ENCODE measurements around the gene KRT31.
A peak's percentile ranks its signal among the peaks of the same experiment; 100 is the strongest.
"Not testable (repeated sequence)": the region's sequence is repeated elsewhere in the genome, so short reads cannot be mapped to it uniquely, and the experiment has no call there.

KRT31 gene

GRCh38 chr17:41417576-41418015, 20.2 kb upstream of the KRT31 start:
- no peak for DNase-seq (ENCODE audit: low read depth)

GRCh38 chr17:41417127-41417526, 19.7 kb upstream of the KRT31 start:
- DNase-seq (ENCODE audit: low read depth), result no peak

GRCh38 chr17:41416479-41416878, 19.1 kb upstream of the KRT31 start:
- peak; percentile 38 for DNase-seq (ENCODE audit: low read depth)

- peak; percentile 83 for DNase-seq (ENCODE audit: low read depth)
These were observed 18.5 kb upstream of the KRT31 start for GRCh38 chr17:41415833-41416335.

- DNase-seq (ENCODE audit: low read depth), result no peak
These were observed 18.0 kb upstream of the KRT31 start for GRCh38 chr17:41415411-41415810.

GRCh38 chr17:41413982-41414381, 16.6 kb upstream of the KRT31 start:
- no peak for DNase-seq (ENCODE audit: low read depth)

GRCh38 chr17:41413353-41413957, 16.0 kb upstream of the KRT31 start:
- no peak for DNase-seq (ENCODE audit: low read depth)

- no peak for DNase-seq (ENCODE audit: low read depth)
These were observed 13.8 kb upstream of the KRT31 start for GRCh38 chr17:41411072-41411840.

DNA sequence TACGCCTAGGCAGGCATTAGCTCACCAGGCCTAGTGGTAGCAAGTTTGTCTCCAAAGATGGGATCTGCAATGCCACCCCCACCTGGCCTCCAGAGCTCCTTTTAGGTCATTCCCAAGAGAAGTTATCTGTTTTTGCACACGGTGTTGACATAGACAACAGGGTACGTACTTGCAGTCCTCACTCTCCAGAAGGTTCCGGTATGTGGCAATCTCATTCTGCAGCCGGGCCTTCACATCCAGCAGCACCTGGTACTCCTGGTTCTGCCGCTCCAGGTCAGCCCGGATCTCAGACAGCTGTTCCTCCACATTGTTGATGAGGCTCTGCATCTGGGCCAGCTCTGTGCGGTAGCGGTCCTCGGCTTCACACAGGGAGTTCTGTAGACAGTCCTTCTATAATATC, 9.8 kb upstream of the KRT31 start:
- no peak for DNase-seq (ENCODE audit: low read depth)

DNA sequence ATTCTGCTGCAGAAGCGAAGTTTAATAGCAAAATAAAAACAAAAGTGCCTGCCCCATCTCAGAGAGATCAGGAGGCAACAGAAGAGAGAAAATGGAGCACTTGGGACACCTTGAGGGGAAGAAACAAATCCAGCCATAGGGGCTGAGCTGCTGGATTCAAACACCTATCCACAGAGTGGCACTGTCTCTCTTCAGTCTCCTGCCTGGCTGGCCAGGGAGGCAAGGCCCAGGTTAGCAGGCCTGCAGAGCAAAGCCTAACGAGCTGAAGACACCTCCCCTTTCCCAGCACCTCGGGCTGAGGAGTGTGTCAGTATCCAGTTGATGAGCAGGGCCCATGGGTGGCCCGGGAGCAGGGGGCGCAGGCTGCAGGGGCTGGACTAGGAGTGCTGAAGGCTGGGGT, 8.8 kb upstream of the KRT31 start:
- DNase-seq (ENCODE audit: low read depth), result no peak

DNA sequence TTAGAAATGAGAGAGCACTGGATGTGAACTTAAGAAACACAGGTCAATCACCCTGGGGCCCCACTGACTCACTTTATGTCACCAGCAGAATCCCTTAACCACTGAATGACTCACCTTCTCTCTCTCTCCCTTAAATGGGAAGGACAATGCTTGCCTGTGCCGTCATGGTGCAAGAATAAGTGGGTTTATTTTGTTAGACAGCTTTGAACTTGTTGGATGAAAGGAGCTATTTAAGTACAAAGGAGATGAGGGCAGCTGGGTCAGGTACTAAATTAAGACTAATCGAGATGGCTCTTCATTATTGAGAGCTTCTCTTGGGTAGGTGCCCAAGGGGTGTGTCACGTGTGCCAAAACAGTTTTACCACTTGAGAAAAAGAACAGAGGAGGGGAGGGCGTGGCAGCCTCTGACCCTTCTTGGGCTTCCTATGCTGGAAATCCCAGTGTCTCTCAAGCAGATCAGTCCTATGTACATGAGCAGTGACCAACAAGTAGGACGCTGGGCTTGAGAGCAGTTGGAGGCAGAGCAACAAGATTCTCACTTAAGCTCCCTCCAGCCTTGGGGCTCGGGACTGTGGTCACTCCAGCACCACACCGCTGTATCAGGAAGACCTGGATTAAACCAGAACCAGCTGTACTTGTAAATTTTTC, 6.7 kb upstream of the KRT31 start:
- peak; percentile 72 for DNase-seq (ENCODE audit: low read depth)

DNA sequence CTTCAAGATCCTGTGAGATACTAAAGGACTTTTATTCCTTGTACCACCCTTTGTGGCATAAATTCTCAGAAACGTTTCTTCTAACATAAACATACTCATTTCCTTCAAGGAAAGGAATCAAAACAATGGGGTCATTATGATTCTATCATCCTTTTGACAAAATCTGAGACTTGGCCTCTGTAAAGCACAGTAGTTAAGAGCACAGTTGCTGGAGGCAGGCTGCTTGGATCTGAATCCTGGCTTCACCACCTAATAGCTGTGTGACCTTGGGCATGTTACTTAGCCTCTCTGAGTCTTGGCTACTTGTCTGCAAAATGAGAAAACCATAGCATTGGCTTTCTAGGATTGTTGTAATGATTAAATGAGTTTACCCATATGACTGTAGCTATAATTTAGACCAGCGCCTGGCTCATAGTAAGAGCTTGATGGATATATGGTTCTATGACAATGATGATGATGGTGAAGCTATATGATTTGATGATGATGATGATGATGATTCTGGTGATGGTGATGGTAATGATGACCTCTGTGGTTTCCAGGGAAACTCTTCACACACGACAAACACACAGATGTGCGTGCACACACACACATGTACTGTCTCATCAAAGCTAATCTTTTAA, 6.1 kb upstream of the KRT31 start:
- no peak for DNase-seq (ENCODE audit: low read depth)

DNA sequence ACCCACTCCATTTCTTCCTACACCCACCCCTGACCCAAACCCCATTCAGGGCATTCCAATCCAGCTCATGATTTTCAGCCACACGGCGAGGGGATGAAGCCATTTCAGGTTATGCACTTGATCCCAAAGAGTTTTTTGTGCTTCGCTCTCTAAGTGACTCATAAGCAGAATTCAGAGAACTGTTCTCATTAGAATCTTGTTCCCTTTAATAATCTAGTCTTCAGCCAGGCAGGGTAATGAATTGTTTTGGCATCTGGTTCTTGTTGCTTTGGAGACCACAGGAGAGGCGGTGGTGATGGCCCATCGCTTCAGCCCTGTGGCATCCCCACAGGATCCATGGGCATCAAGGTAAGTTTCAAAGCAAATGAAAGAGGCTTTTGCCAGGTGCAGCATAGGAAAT, 4.8 kb upstream of the KRT31 start:
- DNase-seq (ENCODE audit: low read depth), result no peak

DNA sequence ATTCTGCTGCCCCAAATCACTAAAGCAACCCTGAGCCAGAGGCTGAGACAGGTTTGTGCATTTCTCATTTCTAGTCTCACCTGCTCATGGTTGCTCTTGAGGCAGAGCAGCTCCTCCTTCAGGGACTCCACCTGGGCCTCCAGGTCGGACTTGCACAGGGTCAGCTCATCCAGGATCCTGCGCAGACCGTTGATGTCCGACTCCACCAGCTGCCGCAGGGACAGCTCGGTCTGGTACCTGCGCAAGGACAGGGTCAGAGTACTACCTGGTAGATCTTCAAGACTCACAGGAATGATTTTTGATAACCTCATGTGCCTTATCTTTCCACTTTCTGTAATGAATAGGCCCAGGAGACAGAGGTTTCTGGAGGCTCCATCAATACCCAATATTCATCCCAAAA, 1.1 kb downstream of the KRT31 start:
- DNase-seq (ENCODE audit: low read depth), result no peak

DNA sequence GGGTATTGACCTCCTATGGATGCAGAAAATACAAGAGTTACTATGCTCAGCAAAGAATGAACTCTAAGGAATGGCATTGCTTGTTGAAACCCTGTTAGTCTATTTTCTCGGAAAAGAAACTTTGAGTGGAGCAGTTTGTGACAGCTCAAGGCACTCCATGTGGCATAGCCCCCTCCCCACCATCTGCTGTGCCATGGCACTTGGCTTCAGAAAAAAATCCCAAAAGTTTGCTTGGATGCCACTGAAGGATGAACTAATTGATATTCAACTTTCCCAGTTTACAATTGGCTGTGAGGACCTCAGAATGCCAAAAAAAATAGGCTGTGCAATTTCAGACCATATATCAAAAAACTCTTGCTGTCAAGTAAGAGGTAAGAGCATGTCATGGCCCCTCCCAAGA, 1.8 kb downstream of the KRT31 start:
- DNase-seq (ENCODE audit: low read depth), result no peak

- not testable (repeated sequence) for DNase-seq (ENCODE audit: low read depth)
These were observed 2.4 kb downstream of the KRT31 start for GRCh38 chr17:41395044-41395443.

GRCh38 chr17:41394254-41394996, 3.0 kb downstream of the KRT31 start:
- no peak for DNase-seq (ENCODE audit: low read depth)

DNA sequence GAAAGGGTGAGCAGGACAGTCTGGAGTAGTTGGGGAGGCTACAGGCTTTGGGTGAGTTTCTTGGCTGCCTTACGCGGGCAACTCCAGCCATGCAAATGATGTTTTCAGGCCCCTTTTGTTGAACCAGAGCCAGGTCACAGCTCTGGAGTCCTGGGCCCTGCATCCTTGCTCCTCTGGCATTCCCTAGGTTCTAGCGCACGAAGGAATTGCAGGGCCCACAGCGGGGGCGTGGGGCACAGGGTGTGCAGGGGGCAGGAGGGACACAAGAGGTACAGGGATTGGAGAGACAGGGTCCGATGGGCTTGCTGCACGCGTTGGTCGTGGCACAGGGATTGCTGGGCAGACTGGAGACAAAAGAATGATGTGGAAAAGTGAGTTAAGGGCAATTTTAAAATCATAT, 3.6 kb downstream of the KRT31 start:
- no peak for DNase-seq (ENCODE audit: low read depth)

DNA sequence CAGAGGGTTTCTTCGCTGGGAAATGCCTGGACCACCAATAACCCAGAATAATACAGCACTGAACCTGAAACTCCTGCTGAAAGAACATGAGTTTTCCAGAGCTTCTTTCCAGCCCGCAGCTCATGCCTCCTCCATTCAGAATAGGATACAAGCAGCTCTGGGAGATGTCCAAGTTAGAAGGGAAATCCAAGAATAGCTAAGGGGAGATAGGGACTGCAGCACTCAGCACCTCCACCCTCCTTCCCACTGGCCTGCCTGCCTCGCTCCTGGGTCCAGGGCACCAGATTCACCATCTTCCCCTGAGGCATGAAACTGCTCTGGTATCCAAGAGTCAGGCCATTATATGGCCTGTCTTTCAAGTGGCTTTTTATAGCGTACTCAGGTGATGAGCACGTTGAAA, 4.1 kb downstream of the KRT31 start:
- no peak for DNase-seq (ENCODE audit: low read depth)

DNA sequence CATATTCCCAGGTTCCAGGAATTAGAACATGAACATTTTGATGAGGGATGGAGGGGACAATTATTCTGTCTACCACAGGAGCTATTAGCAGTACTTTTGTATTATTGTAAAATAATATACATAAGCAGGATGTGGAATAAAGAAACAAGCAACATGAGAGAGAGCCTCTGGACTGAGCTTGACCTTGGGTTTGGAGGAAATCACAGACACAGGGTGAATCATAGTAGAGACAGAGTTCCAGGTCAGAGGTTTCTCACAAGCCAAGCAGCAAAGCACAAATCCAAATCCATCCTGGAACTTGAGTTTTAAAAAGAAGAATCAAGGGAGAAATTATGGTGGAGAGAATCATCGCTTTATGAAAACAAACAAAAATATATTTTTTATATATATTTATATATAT, 5.1 kb downstream of the KRT31 start:
- DNase-seq (ENCODE audit: low read depth), result peak; percentile 37

DNA sequence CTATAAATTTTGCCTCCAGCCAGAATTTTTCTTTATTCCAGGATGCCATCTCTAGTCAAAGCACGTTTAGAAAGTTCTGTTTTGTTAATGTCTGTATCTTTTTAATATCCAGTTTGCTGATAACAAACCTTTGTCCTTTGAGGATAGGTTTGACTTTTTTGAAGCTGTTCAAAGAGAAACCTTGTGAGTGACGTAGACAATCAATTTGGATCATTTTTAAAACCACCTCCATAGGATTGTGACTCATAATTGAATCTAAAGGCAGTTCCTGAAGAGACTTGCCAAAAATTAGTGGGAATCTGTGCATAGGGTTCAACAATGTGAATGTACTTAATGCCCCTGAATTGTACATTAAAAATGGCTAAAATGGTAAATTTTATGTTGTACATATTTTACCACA, 5.9 kb downstream of the KRT31 start:
- no peak for DNase-seq (ENCODE audit: low read depth)

DNA sequence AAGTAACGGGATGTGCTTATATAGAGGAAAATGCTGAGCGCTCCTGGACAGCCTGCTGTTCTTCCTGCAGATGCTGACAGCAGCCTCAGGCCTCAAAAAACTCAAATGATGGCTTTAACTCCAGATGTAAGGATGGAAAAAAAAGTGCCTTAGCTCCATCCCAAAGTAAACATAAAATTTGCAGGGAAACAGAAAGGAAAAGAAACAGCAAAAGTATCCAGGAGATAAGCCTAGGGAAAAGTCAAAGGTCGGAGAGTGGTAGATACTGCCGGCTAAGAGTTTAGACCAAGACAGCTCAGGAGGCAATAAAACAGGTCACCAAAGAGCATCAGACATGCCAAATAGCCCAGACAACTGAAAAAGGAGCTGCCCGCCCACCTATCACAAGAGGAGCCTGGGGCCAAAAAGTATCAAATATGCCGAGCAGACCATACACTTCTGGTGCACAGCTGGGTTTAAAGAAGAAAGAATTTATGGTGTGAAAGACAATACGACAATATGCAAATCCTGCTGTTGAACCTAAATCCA, 6.9 kb downstream of the KRT31 start:
- no peak for DNase-seq (ENCODE audit: low read depth)
